Measurements from ENCODE around the gene KRTAP29-1.

Gene KRTAP29-1

DNA sequence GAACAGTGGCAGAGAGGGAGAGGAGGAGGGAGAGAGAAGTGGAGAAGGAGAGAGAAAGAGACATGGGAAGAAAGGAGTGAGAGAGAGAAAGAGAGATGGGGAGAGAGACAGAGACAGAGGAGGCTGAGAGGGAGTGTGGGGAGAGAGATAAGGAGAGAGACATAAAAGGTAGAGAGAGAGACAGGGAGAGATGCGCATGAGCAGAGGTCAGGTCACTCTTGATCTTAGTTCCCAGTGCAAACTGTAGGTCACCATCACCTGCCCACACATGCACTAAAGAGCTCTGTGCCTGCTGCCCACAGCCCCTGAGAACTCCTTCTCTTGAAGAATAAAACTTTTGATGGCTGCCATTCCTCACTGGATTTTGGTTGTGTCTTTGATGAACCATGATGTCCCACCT lies 33.1 kb upstream of the KRTAP29-1 start:
- Histone ChIP-seq H3K9ac (ENCODE audit: low read length) (no peak overlapping the region), H3K36me3 (ENCODE audit: control insufficient read depth, insufficient read depth, low read length) (no peaks in the 10 kb centered on the region), H3K4me1 (ENCODE audit: control insufficient read depth, insufficient read depth, low read length) (no peaks in the 10 kb centered on the region), H3K27ac (ENCODE audit: low read depth, low read length) (no peak overlapping the region), H3K4me3 (ENCODE audit: low read length) (no peak overlapping the region), H3K27me3 (ENCODE audit: control insufficient read depth, insufficient read depth, low read length) (no peaks in the 10 kb centered on the region)

DNA sequence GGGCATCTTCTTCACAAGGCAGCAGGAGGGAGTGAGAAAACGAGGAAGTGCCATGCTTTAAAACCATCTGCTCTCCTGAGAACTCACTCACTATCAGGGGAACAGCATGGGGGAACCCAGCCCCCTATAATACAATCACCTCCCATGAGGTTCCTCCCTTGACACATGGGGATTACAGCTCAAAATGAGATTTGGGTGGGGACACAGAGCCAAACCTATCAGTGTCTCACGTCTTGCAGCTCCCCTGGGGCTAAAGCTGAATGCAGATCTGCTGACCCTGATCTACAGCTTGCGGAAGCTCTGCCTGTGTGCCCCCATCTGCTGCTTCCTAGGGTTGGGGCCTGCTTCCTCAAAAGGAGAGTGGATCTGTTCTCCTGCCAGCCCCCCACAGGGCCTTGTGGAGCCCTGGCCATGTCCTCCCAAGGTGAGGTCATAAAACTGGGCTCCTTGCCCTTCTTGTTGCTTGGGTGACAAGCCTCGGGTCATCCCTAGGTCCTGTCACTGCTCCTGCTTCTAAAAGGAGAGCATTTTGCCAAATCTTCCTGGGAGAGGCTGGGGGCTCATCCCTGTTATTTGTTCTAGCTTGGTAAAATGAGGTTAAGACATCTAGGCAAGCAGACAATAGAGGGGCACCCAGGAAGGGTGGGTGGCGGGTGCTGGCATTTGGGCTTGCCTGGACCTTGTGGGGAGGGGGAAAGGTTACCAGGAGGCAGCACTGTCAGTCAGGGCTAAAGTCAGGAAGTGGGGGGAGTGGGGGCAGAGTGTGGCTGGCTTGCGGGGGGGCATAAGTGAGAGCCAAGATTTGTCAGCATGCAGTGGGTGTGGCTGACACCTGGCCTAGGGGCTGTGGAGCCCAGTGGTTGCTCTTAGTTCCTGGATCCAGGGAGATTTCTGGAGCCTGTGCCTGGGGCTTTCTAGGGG lies 32.0 kb upstream of the KRTAP29-1 start:
- no peak overlapping the region for H3K27ac ChIP-seq (ENCODE audit: low read depth, low read length)
- H3K27me3 ChIP-seq (ENCODE audit: control insufficient read depth, insufficient read depth, low read length), result no peaks in the 10 kb centered on the region
- no peak overlapping the region for H3K9ac ChIP-seq (ENCODE audit: low read length)
- H3K4me3 ChIP-seq (ENCODE audit: low read length), result no peak overlapping the region
- H3K36me3 ChIP-seq (ENCODE audit: control insufficient read depth, insufficient read depth, low read length), result no peaks in the 10 kb centered on the region
- H3K4me1 ChIP-seq (ENCODE audit: control insufficient read depth, insufficient read depth, low read length), result no peaks in the 10 kb centered on the region

- Histone ChIP-seq H3K27me3 (ENCODE audit: control insufficient read depth, insufficient read depth, low read length) (no peaks in the 10 kb centered on the region), H3K4me3 (ENCODE audit: low read length) (no peak overlapping the region), H3K27ac (ENCODE audit: low read depth, low read length) (no peak overlapping the region), H3K9ac (ENCODE audit: low read length) (no peak overlapping the region), H3K4me1 (ENCODE audit: control insufficient read depth, insufficient read depth, low read length) (no peaks in the 10 kb centered on the region), H3K36me3 (ENCODE audit: control insufficient read depth, insufficient read depth, low read length) (no peaks in the 10 kb centered on the region)
Observed at GRCh38 chr17:41333836-41334235, 31.2 kb upstream of the KRTAP29-1 start.

DNA sequence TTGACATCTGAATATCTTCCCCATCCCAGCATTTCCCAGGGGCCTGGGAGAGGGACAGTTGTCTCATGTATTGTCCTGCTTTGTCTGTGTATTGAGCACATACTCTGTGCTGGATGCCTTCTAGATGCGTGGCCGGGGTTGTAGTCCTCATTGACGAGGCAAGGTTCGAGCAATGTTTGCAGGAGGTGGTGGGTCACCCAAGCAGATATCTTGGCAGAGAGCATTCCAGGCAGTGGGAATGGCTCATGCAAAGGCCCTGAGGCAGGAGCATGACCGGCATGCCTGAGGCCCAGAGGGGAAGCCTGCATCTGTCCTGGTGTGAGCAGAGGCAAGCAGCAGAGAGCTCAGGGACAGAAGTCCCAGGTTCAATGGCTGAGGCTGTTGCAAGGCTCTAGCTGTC lies 30.4 kb upstream of the KRTAP29-1 start:
- Histone ChIP-seq H3K27me3 (ENCODE audit: control insufficient read depth, insufficient read depth, low read length) (peaks cover 4% of the 10 kb centered on the region), H3K27ac (ENCODE audit: low read depth, low read length) (no peak overlapping the region)

GRCh38 chr17:41332239-41332638 lies 29.6 kb upstream of the KRTAP29-1 start:
- H3K27me3 ChIP-seq (ENCODE audit: control insufficient read depth, insufficient read depth, low read length), result peaks cover 4% of the 10 kb centered on the region
- H3K4me3 ChIP-seq (ENCODE audit: low read length), result no peak overlapping the region
- H3K9ac ChIP-seq (ENCODE audit: low read length), result no peak overlapping the region
- no peaks in the 10 kb centered on the region for H3K36me3 ChIP-seq (ENCODE audit: control insufficient read depth, insufficient read depth, low read length)
- H3K4me1 ChIP-seq (ENCODE audit: control insufficient read depth, insufficient read depth, low read length), result no peaks in the 10 kb centered on the region
- no peak overlapping the region for H3K27ac ChIP-seq (ENCODE audit: low read depth, low read length)

More for the DNA sequence above, 30.4 kb upstream of the KRTAP29-1 start:
- Histone ChIP-seq H3K4me1 (ENCODE audit: control insufficient read depth, insufficient read depth, low read length) (no peaks in the 10 kb centered on the region), H3K4me3 (ENCODE audit: low read length) (no peak overlapping the region), H3K9ac (ENCODE audit: low read length) (no peak overlapping the region), H3K36me3 (ENCODE audit: control insufficient read depth, insufficient read depth, low read length) (no peaks in the 10 kb centered on the region)

DNA sequence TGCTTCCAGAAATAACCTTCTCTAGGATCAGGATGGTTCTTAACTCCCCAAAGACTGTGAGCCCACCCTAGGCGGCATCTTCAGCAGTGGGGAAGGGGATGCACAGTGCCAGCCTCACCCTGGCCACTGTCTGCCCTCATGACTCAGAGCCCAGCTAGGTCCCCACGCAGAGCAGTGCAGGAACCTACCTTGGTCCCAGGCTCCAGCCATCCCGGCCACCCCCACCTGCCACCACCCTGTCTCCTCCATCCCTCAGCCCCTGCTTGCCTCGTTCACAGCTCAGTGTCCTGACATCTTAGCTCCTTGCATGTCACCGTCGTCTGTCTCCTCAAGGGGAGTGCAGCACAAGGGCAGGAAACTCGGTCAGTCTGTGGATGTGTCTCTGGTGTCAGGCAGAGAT lies 29.0 kb upstream of the KRTAP29-1 start:
- no peak overlapping the region for H3K4me3 ChIP-seq (ENCODE audit: low read length)
- H3K4me1 ChIP-seq (ENCODE audit: control insufficient read depth, insufficient read depth, low read length), result no peaks in the 10 kb centered on the region
- H3K27ac ChIP-seq (ENCODE audit: low read depth, low read length), result no peak overlapping the region
- H3K9ac ChIP-seq (ENCODE audit: low read length), result no peak overlapping the region
- no peaks in the 10 kb centered on the region for H3K36me3 ChIP-seq (ENCODE audit: control insufficient read depth, insufficient read depth, low read length)
- H3K27me3 ChIP-seq (ENCODE audit: control insufficient read depth, insufficient read depth, low read length), result peaks cover 4% of the 10 kb centered on the region

DNA sequence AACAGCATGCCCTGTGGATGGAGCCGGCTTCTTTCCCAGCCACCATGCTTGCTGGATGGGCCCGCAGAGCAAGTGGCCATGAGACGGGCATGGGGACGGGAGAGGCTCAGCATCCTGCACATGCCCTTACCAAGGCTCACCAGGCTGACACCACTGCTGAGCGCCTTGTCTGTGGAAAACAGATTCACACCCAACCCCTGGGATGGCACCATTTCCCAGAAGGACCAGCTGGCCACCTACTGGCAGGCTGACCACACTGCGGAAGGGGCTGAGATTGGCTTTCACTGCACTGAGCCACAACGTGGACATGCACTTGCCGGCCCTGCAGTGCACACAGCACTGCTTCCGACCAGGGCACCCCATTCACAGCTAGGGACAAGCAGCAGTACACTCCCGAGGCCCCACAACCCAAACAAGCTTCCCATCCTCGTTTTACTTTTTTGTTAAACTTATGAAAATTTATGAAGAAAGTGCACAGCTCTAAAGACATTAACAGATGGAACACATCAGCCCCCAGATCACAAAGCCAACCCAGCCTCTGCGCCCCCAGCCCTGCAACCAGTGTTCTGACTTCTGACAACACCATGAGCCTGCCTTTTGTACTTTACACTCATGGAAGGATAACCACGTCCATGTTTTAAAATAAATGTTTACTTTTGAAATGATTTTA lies 26.8 kb upstream of the KRTAP29-1 start:
- Histone ChIP-seq H3K4me1 (ENCODE audit: control insufficient read depth, insufficient read depth, low read length) (no peaks in the 10 kb centered on the region), H3K9ac (ENCODE audit: low read length) (no peak overlapping the region), H3K27me3 (ENCODE audit: control insufficient read depth, insufficient read depth, low read length) (peaks cover 4% of the 10 kb centered on the region), H3K4me3 (ENCODE audit: low read length) (no peak overlapping the region), H3K27ac (ENCODE audit: low read depth, low read length) (no peak overlapping the region), H3K36me3 (ENCODE audit: control insufficient read depth, insufficient read depth, low read length) (no peaks in the 10 kb centered on the region)

DNA sequence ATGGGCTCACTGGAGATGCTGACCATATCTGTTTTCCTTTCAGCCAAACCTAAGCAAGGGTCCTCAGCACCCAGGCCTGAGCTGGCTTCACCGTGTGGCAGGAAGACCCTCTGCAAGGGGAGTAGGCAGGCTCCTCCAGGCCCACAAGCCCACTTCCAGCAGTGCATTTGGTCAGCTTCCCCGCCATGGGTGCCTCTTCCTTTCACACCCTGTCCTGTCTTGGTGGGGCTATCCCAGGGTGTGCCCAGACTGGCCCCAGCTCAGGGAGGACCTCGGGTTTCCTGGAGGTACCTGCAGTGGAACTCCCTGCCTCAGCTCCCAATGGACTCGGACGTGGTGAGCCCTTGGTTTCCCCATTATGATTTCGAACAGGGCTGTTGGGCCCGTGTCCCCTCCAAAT lies 25.6 kb upstream of the KRTAP29-1 start:
- Histone ChIP-seq H3K36me3 (ENCODE audit: control insufficient read depth, insufficient read depth, low read length) (no peaks in the 10 kb centered on the region), H3K9ac (ENCODE audit: low read length) (no peak overlapping the region), H3K27me3 (ENCODE audit: control insufficient read depth, insufficient read depth, low read length) (peaks cover 4% of the 10 kb centered on the region)

GRCh38 chr17:41327411-41328120 lies 24.9 kb upstream of the KRTAP29-1 start:
- peaks cover 4% of the 10 kb centered on the region for H3K27me3 ChIP-seq (ENCODE audit: control insufficient read depth, insufficient read depth, low read length)
- H3K9ac ChIP-seq (ENCODE audit: low read length), result no peak overlapping the region
- no peaks in the 10 kb centered on the region for H3K36me3 ChIP-seq (ENCODE audit: control insufficient read depth, insufficient read depth, low read length)
- H3K4me1 ChIP-seq (ENCODE audit: control insufficient read depth, insufficient read depth, low read length), result no peaks in the 10 kb centered on the region
- H3K4me3 ChIP-seq (ENCODE audit: low read length), result no peak overlapping the region
- H3K27ac ChIP-seq (ENCODE audit: low read depth, low read length), result no peak overlapping the region

More for the DNA sequence above, 25.6 kb upstream of the KRTAP29-1 start:
- Histone ChIP-seq H3K4me3 (ENCODE audit: low read length) (no peak overlapping the region), H3K27ac (ENCODE audit: low read depth, low read length) (no peak overlapping the region), H3K4me1 (ENCODE audit: control insufficient read depth, insufficient read depth, low read length) (no peaks in the 10 kb centered on the region)

DNA sequence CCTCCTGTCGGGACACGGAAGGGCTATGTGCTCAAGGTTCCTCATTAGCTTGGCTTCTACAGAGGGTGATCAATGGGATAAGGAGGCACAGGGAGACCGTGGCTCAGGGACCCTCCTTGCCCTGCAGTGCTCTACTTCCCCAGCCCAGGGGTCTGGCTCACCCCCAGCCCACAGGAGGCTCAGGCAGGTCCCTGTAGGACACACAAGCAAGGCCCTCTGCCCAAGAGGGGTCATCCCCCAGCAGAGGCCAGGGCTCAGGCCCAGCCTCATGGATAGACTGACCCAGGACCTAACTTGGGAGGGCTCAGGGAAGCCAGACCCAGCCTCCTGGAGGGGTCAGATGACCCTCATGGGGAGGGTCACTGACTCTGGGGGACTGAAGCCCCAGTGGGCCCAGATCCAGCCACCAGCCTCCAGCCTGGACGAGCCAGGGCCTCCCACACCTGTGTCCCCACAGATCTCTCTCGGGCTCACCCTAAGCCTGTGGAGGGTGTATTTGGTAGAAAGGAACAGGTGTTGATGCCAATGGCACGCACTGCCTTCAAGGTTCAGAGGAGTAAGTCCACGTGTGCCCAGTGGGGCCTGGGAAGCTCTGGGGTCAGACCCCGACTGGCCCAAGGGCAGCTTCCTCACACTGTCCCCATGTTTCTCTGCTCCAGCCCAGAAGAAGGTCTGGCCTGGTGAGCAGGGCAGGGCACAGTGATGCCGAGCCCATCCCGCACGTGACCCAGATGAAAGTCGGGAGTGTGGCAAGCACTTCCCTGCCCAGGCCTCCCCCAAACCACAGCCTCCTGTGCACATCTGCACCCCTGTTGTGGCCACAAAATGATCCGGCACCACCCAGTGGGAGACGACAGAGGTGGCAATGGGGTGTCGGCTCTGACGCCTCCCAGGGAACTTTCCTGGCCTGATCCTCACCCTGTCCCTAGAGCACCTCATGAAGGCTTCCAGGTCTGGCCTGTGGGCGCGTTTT lies 23.8 kb upstream of the KRTAP29-1 start:
- H3K27me3 ChIP-seq (ENCODE audit: control insufficient read depth, insufficient read depth, low read length), result peaks cover 4% of the 10 kb centered on the region
- H3K4me3 ChIP-seq (ENCODE audit: low read length), result no peak overlapping the region

DNA sequence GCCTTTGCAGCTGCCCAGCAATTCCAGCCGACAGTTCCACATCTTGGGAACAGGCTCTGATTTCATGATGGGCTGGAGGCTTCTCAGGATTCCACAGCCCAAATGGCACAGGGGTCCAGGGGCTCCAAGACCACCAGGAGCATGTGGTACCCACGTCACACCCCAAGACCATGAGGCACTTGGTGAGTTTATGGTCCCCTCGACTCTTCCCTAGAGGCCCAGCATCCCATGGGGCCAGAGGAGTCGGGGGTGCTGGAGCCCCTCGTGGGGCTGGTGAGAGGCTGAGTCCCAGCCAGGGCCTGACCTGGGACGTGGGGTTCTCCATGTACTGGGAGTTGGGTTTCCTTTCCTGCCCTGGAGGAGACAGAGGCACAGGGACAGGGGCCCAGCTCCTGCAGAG lies 23.0 kb upstream of the KRTAP29-1 start:
- Histone ChIP-seq H3K27me3 (ENCODE audit: control insufficient read depth, insufficient read depth, low read length) (peaks cover 4% of the 10 kb centered on the region), H3K27ac (ENCODE audit: low read depth, low read length) (no peak overlapping the region), H3K4me1 (ENCODE audit: control insufficient read depth, insufficient read depth, low read length) (no peaks in the 10 kb centered on the region), H3K9ac (ENCODE audit: low read length) (no peak overlapping the region), H3K4me3 (ENCODE audit: low read length) (no peak overlapping the region), H3K36me3 (ENCODE audit: control insufficient read depth, insufficient read depth, low read length) (no peaks in the 10 kb centered on the region)

More for the DNA sequence above, 23.8 kb upstream of the KRTAP29-1 start:
- Histone ChIP-seq H3K36me3 (ENCODE audit: control insufficient read depth, insufficient read depth, low read length) (no peaks in the 10 kb centered on the region), H3K9ac (ENCODE audit: low read length) (no peak overlapping the region), H3K4me1 (ENCODE audit: control insufficient read depth, insufficient read depth, low read length) (no peaks in the 10 kb centered on the region), H3K27ac (ENCODE audit: low read depth, low read length) (no peak overlapping the region)

All from rectal smooth muscle tissue (tissue), 1 donor.